A549 (cell line): ENCODE results near the gene TRIM25.

ENCODE experiments used
- CTCF ChIP-seq: fragments of >200 bp; sonication (Bioruptor Twin); formaldehyde crosslinking; IDR thresholded peaks from 3 replicates; pipeline ENCODE4 v1.5.1; 2016
- FOSL2 ChIP-seq, 2 experiments: fragments of 450-650 bp in 1 of 2; fragments of >200 bp in 1 of 2; sonication (Bioruptor Twin) in 1 of 2; formaldehyde crosslinking; IDR thresholded peaks; 2 replicates each; pipeline versions ENCODE4 v1.5.0 to v1.6.1; 2016 to 2020; ENCODE audit warnings: mild to moderate bottlenecking in 1 of 2, moderate library complexity in 1 of 2
- FOXS1 ChIP-seq: fragments of 250-450 bp; sonication (Bioruptor Pico); IDR thresholded peaks from 2 replicates; pipeline ENCODE4 v1.5.0; 2020; ENCODE audit warnings: mild to moderate bottlenecking, moderate library complexity
- JUNB ChIP-seq: fragments of >200 bp; sonication (Bioruptor Twin); formaldehyde crosslinking; IDR thresholded peaks from 2 replicates; pipeline ENCODE4 v1.6.1; 2016
- MAFK ChIP-seq: fragments of 450-650 bp; IDR thresholded peaks from 2 replicates; pipeline ENCODE4 v1.6.1; 2014; ENCODE audit not compliant: partially characterized antibody
- POLR2A ChIP-seq: IDR thresholded peaks from 2 replicates; pipeline ENCODE4 v1.6.1; 2012; ENCODE audit warnings: mild to moderate bottlenecking, low read length
- POLR2AphosphoS2 ChIP-seq: conservative IDR thresholded peaks from 2 replicates; pipeline ENCODE4 v1.6.1; 2012; ENCODE audit warnings: low read length, improper control_type of control experiment, inconsistent platforms
- REST ChIP-seq: fragments of 200-600 bp; sonication (generic); IDR thresholded peaks from 2 replicates; pipeline ENCODE4 v1.6.1; 2016; ENCODE audit warnings: antibody characterized with exemption, mild to moderate bottlenecking, moderate library complexity
- RFX5 ChIP-seq: fragments of 450-650 bp; IDR thresholded peaks from 2 replicates; pipeline ENCODE4 v1.7.1; 2014; ENCODE audit warnings: antibody characterized with exemption, mild to moderate bottlenecking, moderate library complexity
- ZFP36 ChIP-seq: fragments of 450-650 bp; IDR thresholded peaks from 2 replicates; pipeline ENCODE4 v1.6.1; 2014; ENCODE audit warnings: borderline replicate concordance; ENCODE audit not compliant: partially characterized antibody

DNA sequence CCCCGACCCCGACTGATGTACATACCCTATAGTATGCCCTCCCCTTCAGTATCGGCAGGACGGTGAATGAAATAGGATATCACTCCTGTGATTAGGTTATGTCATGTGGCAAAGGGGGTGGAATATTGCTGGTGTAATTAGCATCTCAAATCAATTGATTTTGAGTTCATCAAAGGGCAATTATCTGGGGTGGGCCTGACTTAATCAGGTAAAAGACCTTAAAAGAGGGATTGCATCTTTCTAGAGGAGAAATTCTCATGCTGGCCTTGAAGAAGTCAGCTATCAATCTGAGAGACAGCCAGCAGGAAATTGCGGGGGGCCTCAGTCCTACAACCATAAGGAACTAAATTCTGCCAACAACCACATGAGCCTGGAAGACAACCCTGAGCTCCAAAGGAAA is 10.3 kb downstream of the TRIM25 start:
- no peak for TF ChIP-seq MAFK
- TF ChIP-seq POLR2AphosphoS2 = no peak
- no peak for TF ChIP-seq REST
- no peak for TF ChIP-seq RFX5
- no peak for TF ChIP-seq ZFP36
- TF ChIP-seq JUNB = no peak
- TF ChIP-seq FOSL2 (IDR thresholded peaks at IDR 0.05) = no peak
- no peak for TF ChIP-seq FOSL2 (CRISPR knock-in tag; IDR thresholded peaks at IDR 0.05)
- TF ChIP-seq POLR2A = no peak
- TF ChIP-seq CTCF = no peak
- TF ChIP-seq FOXS1 (CRISPR knock-in tag) = no peak
